Vagina (tissue), 2 donors: Measurements from ENCODE around the gene FNDC5.

Source experiments
- CTCF ChIP-seq, 3 experiments: fragments of 450-650 bp in 2 of 3; fragments of 200-600 bp in 1 of 3; sonication (generic) in 1 of 3; IDR thresholded peaks; one replicate each; pipeline ENCODE4 v1.5.1; 2017 to 2019; ENCODE audit warnings: antibody characterized with exemption in 3 of 3, mild to moderate bottlenecking in 2 of 3, moderate library complexity in 2 of 3
- POLR2A ChIP-seq, 2 donors: fragments of 450-650 bp; IDR thresholded peaks; one replicate each; pipeline ENCODE4 v1.6.1; 2017; ENCODE audit warnings: antibody characterized with exemption in 2 of 2, mild to moderate bottlenecking in 2 of 2, moderate library complexity in 2 of 2

GRCh38 chr1:32894019-32894600 is 23.4 kb upstream of the FNDC5 start:
- TF ChIP-seq CTCF (IDR thresholded peaks at IDR 0.05) (no peak), POLR2A (IDR thresholded peaks at IDR 0.05) (no peak)
